OCI-LY1 (cell line): ENCODE results near the gene KRTAP10-8.

Experiments used
- H2AFZ ChIP-seq: fragments of 200-600 bp; sonication (generic), shearing (Covaris generic); 2 replicates; pipeline ENCODE4 v1.6.0; 2014; ENCODE audit warnings: antibody characterized with exemption, mild to moderate bottlenecking, low read length
- H3F3A ChIP-seq: fragments of 200-600 bp; sonication (generic), shearing (Covaris generic); 2 replicates; pipeline ENCODE4 v1.6.0; 2014; ENCODE audit warnings: mild to moderate bottlenecking, antibody characterized with exemption, low read length, moderate library complexity; ENCODE audit not compliant: insufficient read depth
- H3K27ac ChIP-seq: fragments of 200-600 bp; sonication (generic); 2 replicates; pipeline ENCODE4 v1.5.1; 2014; ENCODE audit warnings: low read length, mixed run types, mild to moderate bottlenecking, low read depth; ENCODE audit not compliant: poor library complexity, severe bottlenecking
- H3K27me3 ChIP-seq: fragments of 200-600 bp; sonication (generic); 2 replicates; pipeline ENCODE4 v1.6.0; 2014; ENCODE audit warnings: antibody characterized with exemption, mild to moderate bottlenecking, low read length, moderate library complexity; ENCODE audit not compliant: insufficient read depth
- H3K36me3 ChIP-seq: fragments of 200-600 bp; sonication (generic); 2 replicates; pipeline ENCODE4 v1.6.1; 2014; ENCODE audit warnings: mild to moderate bottlenecking, antibody characterized with exemption, low read length, moderate library complexity, mixed read lengths; ENCODE audit not compliant: insufficient read depth
- H3K4me1 ChIP-seq: fragments of 200-600 bp; sonication (generic); 2 replicates; pipeline ENCODE4 v1.5.1; 2014; ENCODE audit warnings: mild to moderate bottlenecking, low read length, moderate library complexity; ENCODE audit not compliant: insufficient read depth, severe bottlenecking
- H3K4me2 ChIP-seq: fragments of 200-600 bp; sonication (generic), shearing (Covaris generic); 2 replicates; pipeline ENCODE4 v1.6.1; 2014; ENCODE audit warnings: low read length
- H3K4me3 ChIP-seq: fragments of 200-600 bp; sonication (generic); 2 replicates; pipeline ENCODE4 v1.5.1; 2014; ENCODE audit warnings: low read length, low read depth, mild to moderate bottlenecking, mixed read lengths; ENCODE audit not compliant: poor library complexity, severe bottlenecking
- H3K79me2 ChIP-seq: fragments of 200-600 bp; shearing (Covaris generic); 2 replicates; pipeline ENCODE4 v1.6.1; 2016; ENCODE audit warnings: mixed run types, low read length, mixed read lengths; ENCODE audit not compliant: insufficient read depth
- H3K9ac ChIP-seq: fragments of 200-600 bp; sonication (generic), shearing (Covaris generic); 2 replicates; pipeline ENCODE4 v1.6.1; 2014; ENCODE audit warnings: mild to moderate bottlenecking, low read length, mixed read lengths
- H3K9me2 ChIP-seq: fragments of 200-600 bp; sonication (generic), shearing (Covaris generic); 2 replicates; pipeline ENCODE4 v1.6.1; 2014; ENCODE audit warnings: low read depth, mild to moderate bottlenecking, low read length, mixed read lengths
- H3K9me3 ChIP-seq: fragments of 200-600 bp; shearing (Covaris generic); 2 replicates; pipeline ENCODE4 v1.6.1; 2014; ENCODE audit warnings: low read length, mixed read lengths
- H4K20me1 ChIP-seq: fragments of 200-600 bp; sonication (generic), shearing (Covaris generic); 2 replicates; pipeline ENCODE4 v1.6.0; 2016; ENCODE audit warnings: mild to moderate bottlenecking, low read length; ENCODE audit not compliant: insufficient read depth
- CTCF ChIP-seq: fragments of 200-600 bp; sonication (generic), shearing (Covaris generic); IDR thresholded peaks from 2 replicates; pipeline ENCODE4 v1.5.1; 2017; ENCODE audit warnings: mild to moderate bottlenecking, antibody characterized with exemption, low read length, moderate library complexity, mixed read lengths
- EZH2 ChIP-seq: fragments of 200-600 bp; sonication (generic), shearing (Covaris generic); IDR thresholded peaks from 2 replicates; pipeline ENCODE4 v1.8.0; 2017; ENCODE audit warnings: borderline replicate concordance, mixed run types, mild to moderate bottlenecking, antibody characterized with exemption, low read length, moderate library complexity, mixed read lengths

Gene KRTAP10-8

GRCh38 chr21:44612029-44612486, at the start of gene KRTAP10-8:
Gene KRTAP10-8, plus strand, starts transcription at chr21:44612079. Its CDS starts 22 bp downstream, at chr21:44612101.
- H3K4me3 ChIP-seq = no peak within 1 kb of the TSS
- no peaks in the 10 kb centered on the region for H3K4me1 ChIP-seq
- H3K79me2 ChIP-seq = no peaks in the 10 kb centered on the region
- H3K4me2 ChIP-seq = no peak within 1 kb of the TSS
- no peak within 1 kb of the TSS for H3K9ac ChIP-seq
- no peaks in the 10 kb centered on the region for H3K36me3 ChIP-seq
- TF ChIP-seq EZH2 (no peak), CTCF (no peak)
- H3K27me3 ChIP-seq = no peaks in the 10 kb centered on the region
- H4K20me1 ChIP-seq = no peaks in the 10 kb centered on the region
- no peak within 1 kb of the TSS for H2AFZ ChIP-seq
- no peak within 1 kb of the TSS for H3K27ac ChIP-seq
- 0 out of 2 replicates have a peak, but pooled peaks cover 2% of the 10 kb centered on the region for H3K9me3 ChIP-seq
- H3F3A ChIP-seq = no peaks in the 10 kb centered on the region
- H3K9me2 ChIP-seq = no peaks in the 10 kb centered on the region

- H3K4me3 ChIP-seq = no peak overlapping the region
- no peaks in the 10 kb centered on the region for H3F3A ChIP-seq
- H3K9ac ChIP-seq = no peak overlapping the region
- H3K9me3 ChIP-seq = no peaks in the 10 kb centered on the region
- no peak overlapping the region for H3K27ac ChIP-seq
- no peaks in the 10 kb centered on the region for H3K27me3 ChIP-seq
- TF ChIP-seq CTCF = no peak
- TF ChIP-seq EZH2 = no peak
- H3K9me2 ChIP-seq = no peaks in the 10 kb centered on the region
- no peaks in the 10 kb centered on the region for H4K20me1 ChIP-seq
- H3K4me2 ChIP-seq = no peak overlapping the region
- no peaks in the 10 kb centered on the region for H3K36me3 ChIP-seq
- no peaks in the 10 kb centered on the region for H3K4me1 ChIP-seq
- no peaks in the 10 kb centered on the region for H3K79me2 ChIP-seq
- H2AFZ ChIP-seq = no peak overlapping the region
These were observed 47.8 kb upstream of the KRTAP10-8 start for GRCh38 chr21:44564099-44564498.

- Histone ChIP-seq H3K4me2 (no peak overlapping the region), H3F3A (no peaks in the 10 kb centered on the region), H4K20me1 (no peaks in the 10 kb centered on the region), H3K9me3 (no peaks in the 10 kb centered on the region), H3K4me1 (no peaks in the 10 kb centered on the region), H3K27me3 (peaks cover 8% of the 10 kb centered on the region; the same call in 1 of the 2 replicates), H3K36me3 (no peaks in the 10 kb centered on the region), H3K9ac (no peak overlapping the region), H3K4me3 (no peak overlapping the region), H3K79me2 (no peaks in the 10 kb centered on the region), H3K9me2 (no peaks in the 10 kb centered on the region), H2AFZ (no peak overlapping the region), H3K27ac (no peak overlapping the region)
- TF ChIP-seq CTCF (no peak), EZH2 (no peak)
These were observed 46.8 kb upstream of the KRTAP10-8 start for GRCh38 chr21:44564886-44565598.
